Endothelial cell of umbilical vein (primary cell): Measurements from ENCODE around the gene CCIN. TPM values are rescaled to one million over a fixed set of nuclear protein-coding genes. Genes with fewer than 3 reads are reported as not detected.
A peak's percentile ranks its signal among the peaks of the same experiment; 100 is the strongest.

Experiments used
- BruUV-seq: library from RNA; stranded (reverse); fragments of 400-500 nt; replicated peaks from 2 replicates; lab custom pipeline; 2021; lab: Mats Ljungman, UMichigan
- CTCF ChIA-PET: fragments of 300-600, 350-600 bp; sonication (Branson Sonifier 250); formaldehyde crosslinking; loops from one replicate; lab custom pipeline; 2021; ENCODE audit warnings: antibody characterized with exemption, inconsistent platforms; lab: Charles Lee
- POLR2A ChIA-PET: fragments of 300-600, 350-600 bp; sonication (Branson Sonifier 250); formaldehyde crosslinking; loops from one replicate; lab custom pipeline; 2021; ENCODE audit warnings: antibody characterized with exemption, inconsistent platforms; lab: Charles Lee
- DNase-seq: peaks from one replicate; pipeline ENCODE4 v3.0.0-alpha.2; 2011; ENCODE audit warnings: low read depth, low spot score
- FAIRE-seq: peaks from 2 replicates; lab custom pipeline; 2011; peaks lifted over from hg19 to GRCh38; lab: Jason Lieb, UNC
- H2AFZ ChIP-seq: 2 replicates; pipeline ENCODE4 v1.6.0; 2012; ENCODE audit warnings: low read depth, low read length, control low read depth, inconsistent platforms
- H3K27ac ChIP-seq: 2 replicates; pipeline ENCODE4 v1.5.1; 2011; ENCODE audit warnings: low read depth, mild to moderate bottlenecking, control low read depth, low read length, moderate library complexity; ENCODE audit not compliant: insufficient read depth
- H3K27me3 ChIP-seq, 2 experiments: 2 replicates each; pipeline versions ENCODE4 v1.6.0 to v1.6.1; 2011; ENCODE audit warnings: low read length in 2 of 2, mixed read lengths in 1 of 2; ENCODE audit not compliant: control insufficient read depth in 2 of 2, insufficient read depth in 2 of 2
- H3K36me3 ChIP-seq, 2 experiments: 2 replicates in 1 of 2; 3 replicates in 1 of 2; pipeline ENCODE4 v1.5.1; 2011; ENCODE audit warnings: low read length in 2 of 2, mild to moderate bottlenecking in 1 of 2, moderate library complexity in 1 of 2; ENCODE audit not compliant: control insufficient read depth in 2 of 2, insufficient read depth in 2 of 2; ENCODE audit errors: extremely low read depth in 1 of 2
- H3K4me1 ChIP-seq: 3 replicates; pipeline ENCODE4 v1.5.1; 2011; ENCODE audit warnings: mild to moderate bottlenecking, low read length; ENCODE audit not compliant: control insufficient read depth, insufficient read depth; ENCODE audit errors: extremely low read depth
- H3K4me2 ChIP-seq: 2 replicates; pipeline ENCODE4 v1.6.1; 2011; ENCODE audit warnings: low read length, control low read depth, mixed read lengths; ENCODE audit not compliant: insufficient read depth
- H3K4me3 ChIP-seq, 3 experiments: fragments of 200-600 bp in 1 of 3; sonication (generic), shearing (Covaris generic) in 1 of 3; replicated peaks in 1 of 3; 2 replicates each; pipeline ENCODE4 v1.5.1; 2011 to 2016; ENCODE audit warnings: control low read depth in 3 of 3, low read length in 3 of 3, mild to moderate bottlenecking in 2 of 3, inconsistent platforms in 1 of 3, low read depth in 1 of 3, moderate library complexity in 1 of 3; ENCODE audit not compliant: insufficient read depth in 1 of 3
- H3K79me2 ChIP-seq: 2 replicates; pipeline ENCODE4 v1.6.0; 2012; ENCODE audit warnings: low read length, inconsistent platforms; ENCODE audit not compliant: control insufficient read depth, insufficient read depth
- H3K9ac ChIP-seq: replicated peaks from 2 replicates; pipeline ENCODE3; 2011; ENCODE audit warnings: low read length, control low read depth; ENCODE audit not compliant: insufficient read depth; ENCODE audit errors: extremely low read depth
- H3K9me1 ChIP-seq: replicated peaks from 3 replicates; pipeline ENCODE4 v1.6.0; 2011; ENCODE audit warnings: mild to moderate bottlenecking, low read length; ENCODE audit not compliant: control insufficient read depth, insufficient read depth; ENCODE audit errors: extremely low read depth
- H3K9me3 ChIP-seq: replicated peaks from 2 replicates; pipeline ENCODE4 v1.5.1; 2012; ENCODE audit warnings: low read length, inconsistent platforms; ENCODE audit not compliant: control insufficient read depth, insufficient read depth
- H4K20me1 ChIP-seq: replicated peaks from 2 replicates; pipeline ENCODE3; 2011; ENCODE audit warnings: mild to moderate bottlenecking, low read length; ENCODE audit not compliant: control insufficient read depth, insufficient read depth; ENCODE audit errors: extremely low read depth
- CTCF ChIP-seq, 2 donors: IDR thresholded peaks; 1 replicate in 1 of 2; 2 replicates in 1 of 2; pipeline ENCODE4 v1.5.1; 2011; ENCODE audit warnings: low read length in 2 of 2, mild to moderate bottlenecking in 2 of 2, moderate library complexity in 2 of 2, control low read depth in 1 of 2, inconsistent platforms in 1 of 2, low read depth in 1 of 2; ENCODE audit not compliant: insufficient read depth in 1 of 2; ENCODE audit errors: extremely low read depth in 1 of 2
- EZH2 ChIP-seq: IDR thresholded peaks from 2 replicates; pipeline ENCODE4 v1.6.1; 2012; ENCODE audit warnings: borderline replicate concordance, low read depth, mild to moderate bottlenecking, moderate library complexity, low read length, inconsistent platforms; ENCODE audit not compliant: severe bottlenecking
- FOS ChIP-seq: IDR thresholded peaks from 2 replicates; pipeline ENCODE4 v1.6.1; 2011; ENCODE audit warnings: mild to moderate bottlenecking, low read length, moderate library complexity, borderline replicate concordance; ENCODE audit not compliant: insufficient read depth
- GATA2 ChIP-seq: IDR thresholded peaks from 2 replicates; pipeline ENCODE4 v1.7.0; 2011; ENCODE audit warnings: low read depth, mild to moderate bottlenecking, moderate library complexity, mixed read lengths, low read length; ENCODE audit not compliant: insufficient read length, insufficient read depth
- JUN ChIP-seq: IDR thresholded peaks from 2 replicates; pipeline ENCODE4 v1.6.1; 2011; ENCODE audit warnings: borderline replicate concordance, low read depth; ENCODE audit not compliant: insufficient read length, insufficient read depth
- MYC ChIP-seq: IDR thresholded peaks from one replicate; pipeline ENCODE4 v1.6.1; 2011; ENCODE audit warnings: mild to moderate bottlenecking, low read depth, low read length
- POLR2A ChIP-seq: IDR thresholded peaks from 2 replicates; pipeline ENCODE4 v1.6.1; 2012; ENCODE audit warnings: low read depth, mild to moderate bottlenecking, control low read depth, low read length
- POLR2AphosphoS5 ChIP-seq: IDR thresholded peaks from 2 replicates; pipeline ENCODE4 v1.6.1; 2012; ENCODE audit warnings: low read depth, mild to moderate bottlenecking, control low read depth, low read length, moderate library complexity; ENCODE audit not compliant: insufficient read depth
- dilution Hi-C: fragments of 300-500 bp; cut with MboI; formaldehyde crosslinking; loops from one replicate; pipeline ENCODE4 v1.15.0; 2019; ENCODE audit warnings: low sequenced_read_pairs; ENCODE audit not compliant: extremely low pct_ligation_motif_present
- intact Hi-C: fragments of 100-400 bp; cut with micrococcal nuclease; formaldehyde crosslinking; loops from one replicate; pipeline ENCODE4 v1.10.0; 2022
- polyA plus RNA-seq, 4 experiments: library from polyadenylated mRNA; depleted of rRNA in 3 of 4; stranded (reverse) in 3 of 4; unstranded in 1 of 4; fragments of >200 nt; gene quantifications; 2 replicates each; pipeline versions ENCODE4 v1.2.1 to v1.2.3, GENCODE V29; 2011 to 2012; ENCODE audit warnings: missing spikeins in 1 of 4
- total RNA-seq: library from RNA; stranded (reverse); gene quantifications from 2 replicates; pipeline ENCODE4 v1.2.3, GENCODE V29; 2021
- TF ChIP-seq, protein P1 (sequence below): IDR thresholded peaks from 2 replicates; pipeline ENCODE4 v1.6.1; 2011; ENCODE audit not compliant: insufficient read depth, insufficient read length

The CCIN gene
- total and polyA plus RNA-seq, 2 donors (not counting 3 experiments of a cell fraction or from before 2014, with no cell fraction given), result 0.22 to 1.2 TPM

- Histone ChIP-seq H3K4me2 (peak overlapping the region; percentile 74), H3K9me3 (no peaks in the 10 kb centered on the region), H3K36me3 (no peaks in the 10 kb centered on the region), H3K9me1 (no peaks in the 10 kb centered on the region), H3K27me3 (no peaks in the 10 kb centered on the region), H4K20me1 (no peaks in the 10 kb centered on the region), H3K9ac (peak overlapping the region; percentile 30), H3K4me1 (peaks cover 11% of the 10 kb centered on the region), H2AFZ (peak overlapping the region; percentile 82), H3K27ac (no peak overlapping the region), H3K4me3 (peak overlapping the region; percentile 40 to 62 (median 61)), H3K79me2 (no peaks in the 10 kb centered on the region)
- dilution Hi-C loops (no loop called here), intact Hi-C loops (loop anchor here (1.0 to 2.0 kb wide), 3 partner anchors 15 to 33 kb away; no protein-coding TSS in a partner anchor)
- DNase-seq (no peak), FAIRE-seq (no peak)
- CTCF ChIA-PET, result interaction anchor here (1.0 to 8.0 kb wide), 9 partner anchors 12 to 181 kb away, joined by 3 to 76 read pairs (median 5); no protein-coding TSS in a partner anchor
- no TSS peak for BruUV-seq
- TF ChIP-seq POLR2AphosphoS5 (no peak), FOS (no peak), EZH2 (no peak), JUN (no peak)
- POLR2A ChIA-PET, result interaction anchor here (0.9 kb wide), 1 partner anchor 26 kb away, joined by 3 read pairs; no protein-coding TSS in a partner anchor
Observed at GRCh38 chr9:36135741-36136271, 33.4 kb upstream of the CCIN start.

GRCh38 chr9:36136272-36136893 is 32.8 kb upstream of the CCIN start, which contains the start of gene GLIPR2:
Gene GLIPR2 (plus strand): TSS chr9:36136733. CDS start chr9:36136779, 46 bp downstream.
- intact Hi-C loops (loop anchor here (1.0 to 2.0 kb wide), 3 partner anchors 14 to 34 kb away; no protein-coding TSS in a partner anchor), dilution Hi-C loops (no loop called here)
- H3K27ac ChIP-seq, result peak within 1 kb of the TSS; percentile 16
- ChIA-PET POLR2A (interaction anchor here (0.9 kb wide), 1 partner anchor 26 kb away, joined by 3 read pairs; no protein-coding TSS in a partner anchor), CTCF (interaction anchor here (1.0 to 8.0 kb wide), 10 partner anchors 11 to 182 kb away, joined by 3 to 76 read pairs (median 5); partner anchors contain the start of gene CLTA)
- no peaks in the 10 kb centered on the region for H3K79me2 ChIP-seq
- H4K20me1 ChIP-seq, result no peaks in the 10 kb centered on the region
- DNase-seq, result peak; percentile 55
- FAIRE-seq, result peak; percentile 15
- H3K27me3 ChIP-seq, result no peaks in the 10 kb centered on the region
- peaks cover 11% of the 10 kb centered on the region for H3K4me1 ChIP-seq
- H2AFZ ChIP-seq, result peak within 1 kb of the TSS; percentile 82
- H3K4me2 ChIP-seq, result peak within 1 kb of the TSS; percentile 74
- TF ChIP-seq, protein P1, sequence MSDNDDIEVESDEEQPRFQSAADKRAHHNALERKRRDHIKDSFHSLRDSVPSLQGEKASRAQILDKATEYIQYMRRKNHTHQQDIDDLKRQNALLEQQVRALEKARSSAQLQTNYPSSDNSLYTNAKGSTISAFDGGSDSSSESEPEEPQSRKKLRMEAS, result no peak
- no peak for TF ChIP-seq EZH2
- TF ChIP-seq FOS, result no peak
- TF ChIP-seq CTCF (IDR thresholded peaks at IDR 0.05; ENCODE audit: extremely low read depth in 1 of 2, insufficient read depth in 1 of 2, low read depth in 1 of 2, low read length in 2 of 2), result peak; percentile 12 to 23
- TF ChIP-seq POLR2AphosphoS5, result peak; percentile 58
- no peak for TF ChIP-seq JUN
- no peak for TF ChIP-seq POLR2A
- no peak for TF ChIP-seq GATA2
- no peak for TF ChIP-seq MYC
- no peaks in the 10 kb centered on the region for H3K9me3 ChIP-seq
- peak within 1 kb of the TSS; percentile 40 to 62 (median 61) for H3K4me3 ChIP-seq
- H3K9ac ChIP-seq, result peak within 1 kb of the TSS; percentile 30
- H3K36me3 ChIP-seq, result no peaks in the 10 kb centered on the region
- BruUV-seq, result no TSS peak
- H3K9me1 ChIP-seq, result no peaks in the 10 kb centered on the region
